Liver (tissue), 9 donors: ENCODE results near the gene WNT3A. TPM values are rescaled to one million over a fixed set of nuclear protein-coding genes. Genes with fewer than 3 reads are reported as not detected.

Experiments used
- DNase-seq: peaks from one replicate; pipeline ENCODE4 v3.0.0-alpha.2; 2017; ENCODE audit warnings: low spot score
- H3K27ac ChIP-seq, 2 donors: one replicate each; pipeline ENCODE4 v1.7.0; 2013; ENCODE audit warnings: inconsistent platforms in 2 of 2, low read length in 2 of 2, control low read depth in 1 of 2, low read depth in 1 of 2, mild to moderate bottlenecking in 1 of 2
- H3K27me3 ChIP-seq, 4 donors: one replicate each; pipeline versions ENCODE4 v1.6.1 to v1.7.0; 2013; ENCODE audit warnings: low read length in 3 of 4, inconsistent platforms in 1 of 4, mild to moderate bottlenecking in 1 of 4, moderate library complexity in 1 of 4; ENCODE audit not compliant: control insufficient read depth in 4 of 4, insufficient read depth in 4 of 4
- H3K36me3 ChIP-seq, 4 donors: one replicate each; pipeline versions ENCODE4 v1.6.1 to v1.7.0; 2013; ENCODE audit warnings: low read length in 3 of 4, mild to moderate bottlenecking in 3 of 4, low read depth in 1 of 4, moderate library complexity in 1 of 4; ENCODE audit not compliant: control insufficient read depth in 4 of 4, insufficient read depth in 3 of 4
- H3K4me1 ChIP-seq, 4 donors: one replicate each; pipeline versions ENCODE4 v1.6.1 to v1.7.0; 2013; ENCODE audit warnings: low read length in 3 of 4, mild to moderate bottlenecking in 3 of 4, moderate library complexity in 1 of 4; ENCODE audit not compliant: control insufficient read depth in 4 of 4, insufficient read depth in 4 of 4
- H3K4me3 ChIP-seq, 3 donors: one replicate each; pipeline versions ENCODE4 v1.6.1 to v1.7.0; 2013; ENCODE audit warnings: low read length in 3 of 3, control low read depth in 1 of 3, low read depth in 1 of 3, mild to moderate bottlenecking in 1 of 3
- H3K9ac ChIP-seq, 2 donors: one replicate each; pipeline ENCODE4 v1.7.0; 2013; ENCODE audit warnings: low read length in 2 of 2, mild to moderate bottlenecking in 2 of 2, moderate library complexity in 2 of 2, control low read depth in 1 of 2, low read depth in 1 of 2
- H3K9me3 ChIP-seq, 4 donors: one replicate each; pipeline versions ENCODE4 v1.6.1 to v1.7.0; 2013; ENCODE audit warnings: low read length in 3 of 4; ENCODE audit not compliant: control insufficient read depth in 4 of 4
- EGR1 ChIP-seq, 2 donors: IDR thresholded peaks; 2 replicates each; pipeline ENCODE4 v1.6.1; 2016 to 2018; ENCODE audit warnings: antibody characterized with exemption in 2 of 2, low read depth in 2 of 2
- FOXA1 ChIP-seq: IDR thresholded peaks from 2 replicates; pipeline ENCODE4 v1.6.1; 2016; ENCODE audit warnings: antibody characterized with exemption
- FOXA2 ChIP-seq: IDR thresholded peaks from 2 replicates; pipeline ENCODE4 v1.6.1; 2016; ENCODE audit warnings: antibody characterized with exemption
- HNF4G ChIP-seq: IDR thresholded peaks from 2 replicates; pipeline ENCODE4 v1.6.1; 2016; ENCODE audit warnings: antibody characterized with exemption
- JUND ChIP-seq, 2 donors: IDR thresholded peaks; 2 replicates each; pipeline ENCODE4 v1.6.1; 2016; ENCODE audit warnings: antibody characterized with exemption in 2 of 2
- NR2F2 ChIP-seq: IDR thresholded peaks from 2 replicates; pipeline ENCODE4 v1.6.1; 2016; ENCODE audit warnings: antibody characterized with exemption
- RXRA ChIP-seq, 2 donors: IDR thresholded peaks; 2 replicates each; pipeline ENCODE4 v1.6.1; 2017 to 2018; ENCODE audit warnings: antibody characterized with exemption in 2 of 2, mild to moderate bottlenecking in 1 of 2
- SP1 ChIP-seq: IDR thresholded peaks from 2 replicates; pipeline ENCODE4 v1.6.1; 2018; ENCODE audit warnings: antibody characterized with exemption, mild to moderate bottlenecking
- YY1 ChIP-seq: IDR thresholded peaks from 2 replicates; pipeline ENCODE4 v1.6.1; 2016; ENCODE audit warnings: antibody characterized with exemption, mild to moderate bottlenecking
- WGBS: extraction: QIAGEN DNeasy Blood & Tissue Kit; methylation state at CpG from one replicate; pipeline ENCODE4 v1.1.7; 2013; 5-methylcytosine and 5-hydroxymethylcytosine counted together
- polyA plus RNA-seq, 2 donors: library from polyadenylated mRNA; stranded (reverse) in 1 of 2; unstranded in 1 of 2; fragments of 200-250 nt in 1 of 2; fragments of >200 nt in 1 of 2; fragmentation: Nextera tagmentation in 1 of 2; extraction: Ambion mirVana in 1 of 2; gene quantifications; one replicate each; pipeline versions ENCODE4 v1.2.1 to v1.2.3, GENCODE V29; 2013 to 2015
- total RNA-seq, 2 donors: library from RNA; depleted of rRNA; stranded (reverse); fragments of >200 nt; gene quantifications; one replicate each; pipeline ENCODE4 v1.2.3, GENCODE V29; 2014
- TF ChIP-seq, protein P1 (sequence below): IDR thresholded peaks from 2 replicates; pipeline ENCODE4 v1.6.1; 2016; ENCODE audit warnings: antibody characterized with exemption, mild to moderate bottlenecking
- TF ChIP-seq, protein P2 (sequence below): IDR thresholded peaks from 2 replicates; pipeline ENCODE4 v1.6.1; 2016; ENCODE audit warnings: antibody characterized with exemption
- TF ChIP-seq, protein P3 (sequence below): fragments of 150-350 bp; IDR thresholded peaks from 2 replicates; pipeline ENCODE4 v1.5.1; 2017; ENCODE audit warnings: improper control_type of control experiment, low read depth, low read length; ENCODE audit not compliant: missing input control
- TF ChIP-seq, protein P4 (sequence below): IDR thresholded peaks from 2 replicates; pipeline ENCODE4 v1.6.1; 2016; ENCODE audit warnings: antibody characterized with exemption
- TF ChIP-seq, protein P5 (sequence below): IDR thresholded peaks from 2 replicates; pipeline ENCODE4 v1.6.1; 2016; ENCODE audit warnings: antibody characterized with exemption
- donor health status: healthy.
- donor health status: healthy.
- donor health status: healthy.
- donor health status: healthy.
- donor health status: healthy.

Gene WNT3A
- total and polyA plus RNA-seq, 4 donors = not detected

DNA sequence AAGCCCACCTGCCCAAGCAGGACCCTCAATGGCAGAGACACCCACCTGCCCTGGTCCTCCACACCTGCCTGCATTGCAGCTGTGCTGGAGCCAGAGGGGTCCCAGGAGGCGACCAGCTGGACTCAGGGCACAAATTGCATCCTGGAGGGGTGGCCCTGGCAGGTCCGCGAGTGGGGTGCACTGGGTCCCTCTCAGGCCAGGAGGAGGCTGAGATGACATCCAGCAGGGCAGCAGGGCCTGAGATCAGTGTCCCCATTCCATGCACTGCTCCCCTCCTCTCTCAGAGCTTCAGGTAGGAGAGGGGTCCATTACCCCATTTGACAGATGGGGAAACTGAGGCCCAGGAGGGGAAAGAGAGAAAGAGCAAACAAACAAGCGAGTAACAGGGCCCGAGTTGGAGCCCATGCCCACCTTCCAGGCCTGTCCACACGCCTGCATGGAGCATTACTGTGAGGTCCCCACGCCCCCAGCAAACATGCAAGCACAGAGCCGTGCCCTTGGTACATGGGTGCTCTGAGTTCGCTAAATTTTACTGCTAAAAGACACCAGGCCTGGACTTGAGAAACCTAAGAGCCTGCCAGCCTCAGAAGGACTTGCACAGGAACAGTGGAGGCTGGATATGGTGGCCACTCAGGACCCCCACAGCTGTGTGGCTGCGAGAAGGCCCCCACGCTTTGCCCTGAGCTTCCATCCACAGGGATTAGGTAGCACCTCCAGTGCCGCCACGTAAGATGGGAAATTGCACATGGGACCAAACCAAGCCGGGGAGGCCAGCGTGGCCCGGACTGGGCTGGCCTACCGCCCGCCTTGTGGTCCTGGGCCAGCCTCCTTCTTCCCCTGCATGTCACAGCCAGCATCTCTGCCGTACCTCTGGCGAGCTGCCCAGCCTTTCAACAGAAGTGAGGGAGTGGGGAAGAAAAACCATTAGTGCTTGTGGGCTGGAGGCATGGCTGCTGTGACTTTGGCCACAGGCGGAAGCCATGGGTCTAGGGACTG, 7.4 kb downstream of the WNT3A start:
- Histone ChIP-seq H3K27ac (no peak overlapping the region), H3K4me3 (no peak overlapping the region), H3K9me3 (no peaks in the 10 kb centered on the region), H3K36me3 (no peaks in the 10 kb centered on the region), H3K27me3 (peaks cover 0 to 8% (median under 1%) of the 10 kb centered on the region in 4 donors), H3K4me1 (no peaks in the 10 kb centered on the region), H3K9ac (no peak overlapping the region)
- DNase-seq = no peak
- TF ChIP-seq FOXA2 (no peak), RXRA (IDR thresholded peaks at IDR 0.05) (no peak), YY1 (no peak), FOXA1 (no peak), NR2F2 (no peak)
- TF ChIP-seq, protein P1, sequence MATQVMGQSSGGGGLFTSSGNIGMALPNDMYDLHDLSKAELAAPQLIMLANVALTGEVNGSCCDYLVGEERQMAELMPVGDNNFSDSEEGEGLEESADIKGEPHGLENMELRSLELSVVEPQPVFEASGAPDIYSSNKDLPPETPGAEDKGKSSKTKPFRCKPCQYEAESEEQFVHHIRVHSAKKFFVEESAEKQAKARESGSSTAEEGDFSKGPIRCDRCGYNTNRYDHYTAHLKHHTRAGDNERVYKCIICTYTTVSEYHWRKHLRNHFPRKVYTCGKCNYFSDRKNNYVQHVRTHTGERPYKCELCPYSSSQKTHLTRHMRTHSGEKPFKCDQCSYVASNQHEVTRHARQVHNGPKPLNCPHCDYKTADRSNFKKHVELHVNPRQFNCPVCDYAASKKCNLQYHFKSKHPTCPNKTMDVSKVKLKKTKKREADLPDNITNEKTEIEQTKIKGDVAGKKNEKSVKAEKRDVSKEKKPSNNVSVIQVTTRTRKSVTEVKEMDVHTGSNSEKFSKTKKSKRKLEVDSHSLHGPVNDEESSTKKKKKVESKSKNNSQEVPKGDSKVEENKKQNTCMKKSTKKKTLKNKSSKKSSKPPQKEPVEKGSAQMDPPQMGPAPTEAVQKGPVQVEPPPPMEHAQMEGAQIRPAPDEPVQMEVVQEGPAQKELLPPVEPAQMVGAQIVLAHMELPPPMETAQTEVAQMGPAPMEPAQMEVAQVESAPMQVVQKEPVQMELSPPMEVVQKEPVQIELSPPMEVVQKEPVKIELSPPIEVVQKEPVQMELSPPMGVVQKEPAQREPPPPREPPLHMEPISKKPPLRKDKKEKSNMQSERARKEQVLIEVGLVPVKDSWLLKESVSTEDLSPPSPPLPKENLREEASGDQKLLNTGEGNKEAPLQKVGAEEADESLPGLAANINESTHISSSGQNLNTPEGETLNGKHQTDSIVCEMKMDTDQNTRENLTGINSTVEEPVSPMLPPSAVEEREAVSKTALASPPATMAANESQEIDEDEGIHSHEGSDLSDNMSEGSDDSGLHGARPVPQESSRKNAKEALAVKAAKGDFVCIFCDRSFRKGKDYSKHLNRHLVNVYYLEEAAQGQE = no peak
- TF ChIP-seq, protein P2, sequence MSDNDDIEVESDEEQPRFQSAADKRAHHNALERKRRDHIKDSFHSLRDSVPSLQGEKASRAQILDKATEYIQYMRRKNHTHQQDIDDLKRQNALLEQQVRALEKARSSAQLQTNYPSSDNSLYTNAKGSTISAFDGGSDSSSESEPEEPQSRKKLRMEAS = no peak
- TF ChIP-seq, protein P3, sequence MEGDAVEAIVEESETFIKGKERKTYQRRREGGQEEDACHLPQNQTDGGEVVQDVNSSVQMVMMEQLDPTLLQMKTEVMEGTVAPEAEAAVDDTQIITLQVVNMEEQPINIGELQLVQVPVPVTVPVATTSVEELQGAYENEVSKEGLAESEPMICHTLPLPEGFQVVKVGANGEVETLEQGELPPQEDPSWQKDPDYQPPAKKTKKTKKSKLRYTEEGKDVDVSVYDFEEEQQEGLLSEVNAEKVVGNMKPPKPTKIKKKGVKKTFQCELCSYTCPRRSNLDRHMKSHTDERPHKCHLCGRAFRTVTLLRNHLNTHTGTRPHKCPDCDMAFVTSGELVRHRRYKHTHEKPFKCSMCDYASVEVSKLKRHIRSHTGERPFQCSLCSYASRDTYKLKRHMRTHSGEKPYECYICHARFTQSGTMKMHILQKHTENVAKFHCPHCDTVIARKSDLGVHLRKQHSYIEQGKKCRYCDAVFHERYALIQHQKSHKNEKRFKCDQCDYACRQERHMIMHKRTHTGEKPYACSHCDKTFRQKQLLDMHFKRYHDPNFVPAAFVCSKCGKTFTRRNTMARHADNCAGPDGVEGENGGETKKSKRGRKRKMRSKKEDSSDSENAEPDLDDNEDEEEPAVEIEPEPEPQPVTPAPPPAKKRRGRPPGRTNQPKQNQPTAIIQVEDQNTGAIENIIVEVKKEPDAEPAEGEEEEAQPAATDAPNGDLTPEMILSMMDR = no peak
- WGBS = 80% methylated on average over 21 of the region's 21 CpGs

DNA sequence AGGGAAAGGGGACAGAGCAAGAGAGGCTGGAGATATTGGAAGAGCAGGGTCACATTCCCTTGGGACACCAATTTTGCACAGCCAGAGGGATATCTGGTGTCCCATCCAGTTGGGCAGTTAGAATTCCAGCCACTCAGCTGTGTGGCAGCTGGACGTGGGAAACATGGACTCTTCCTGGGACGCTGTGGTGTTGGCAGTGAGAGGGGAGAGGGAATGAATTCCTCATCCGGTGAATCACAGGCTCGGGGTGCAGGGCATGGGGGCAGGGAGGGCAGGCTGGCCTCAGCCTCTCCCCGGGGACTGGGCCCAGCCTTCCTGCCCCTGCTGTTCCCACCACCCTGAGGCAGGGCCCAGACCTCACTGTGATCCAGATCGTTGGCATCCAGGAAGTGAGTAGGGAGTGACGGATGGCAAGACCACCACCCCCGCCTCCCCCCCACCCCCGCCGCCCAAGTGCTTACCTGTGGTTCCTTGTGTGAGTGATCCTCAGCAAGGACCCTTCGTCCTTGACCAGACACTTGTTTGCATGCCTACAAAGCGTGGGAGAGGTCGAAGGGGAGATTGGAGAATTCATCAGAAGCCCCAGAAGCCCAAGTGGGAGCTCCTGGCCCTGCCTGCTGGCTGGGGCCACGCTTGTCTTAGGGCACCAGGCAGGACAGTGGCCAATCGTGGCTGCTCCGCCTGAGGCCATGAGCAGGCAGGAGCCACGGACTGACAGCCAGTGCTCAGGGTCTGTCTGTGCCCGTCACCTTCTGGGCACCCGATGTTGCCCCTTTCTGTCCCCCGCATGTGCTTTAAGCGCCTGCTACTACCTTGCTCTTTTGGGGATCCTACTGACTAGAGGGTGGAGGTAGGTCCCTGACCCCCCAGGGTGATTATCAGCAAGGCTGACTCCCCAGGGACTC, 8.7 kb downstream of the WNT3A start:
- Histone ChIP-seq H3K27me3 (peaks cover 0 to 4% (median 0%) of the 10 kb centered on the region in 4 donors), H3K9me3 (no peaks in the 10 kb centered on the region), H3K4me3 (no peak overlapping the region), H3K36me3 (no peaks in the 10 kb centered on the region), H3K4me1 (no peaks in the 10 kb centered on the region), H3K27ac (no peak overlapping the region), H3K9ac (no peak overlapping the region)
- 73% methylated on average over 21 of the region's 21 CpGs for WGBS
- no peak for DNase-seq
- TF ChIP-seq JUND (IDR thresholded peaks at IDR 0.05) (no peak), SP1 (no peak), YY1 (no peak), HNF4G (no peak), RXRA (IDR thresholded peaks at IDR 0.05) (no peak), EGR1 (IDR thresholded peaks at IDR 0.05; ENCODE audit: low read depth in 2 of 2) (no peak)
- TF ChIP-seq, protein P3 = no peak
- TF ChIP-seq, protein P4, sequence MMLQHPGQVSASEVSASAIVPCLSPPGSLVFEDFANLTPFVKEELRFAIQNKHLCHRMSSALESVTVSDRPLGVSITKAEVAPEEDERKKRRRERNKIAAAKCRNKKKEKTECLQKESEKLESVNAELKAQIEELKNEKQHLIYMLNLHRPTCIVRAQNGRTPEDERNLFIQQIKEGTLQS = no peak
- TF ChIP-seq, protein P5, sequence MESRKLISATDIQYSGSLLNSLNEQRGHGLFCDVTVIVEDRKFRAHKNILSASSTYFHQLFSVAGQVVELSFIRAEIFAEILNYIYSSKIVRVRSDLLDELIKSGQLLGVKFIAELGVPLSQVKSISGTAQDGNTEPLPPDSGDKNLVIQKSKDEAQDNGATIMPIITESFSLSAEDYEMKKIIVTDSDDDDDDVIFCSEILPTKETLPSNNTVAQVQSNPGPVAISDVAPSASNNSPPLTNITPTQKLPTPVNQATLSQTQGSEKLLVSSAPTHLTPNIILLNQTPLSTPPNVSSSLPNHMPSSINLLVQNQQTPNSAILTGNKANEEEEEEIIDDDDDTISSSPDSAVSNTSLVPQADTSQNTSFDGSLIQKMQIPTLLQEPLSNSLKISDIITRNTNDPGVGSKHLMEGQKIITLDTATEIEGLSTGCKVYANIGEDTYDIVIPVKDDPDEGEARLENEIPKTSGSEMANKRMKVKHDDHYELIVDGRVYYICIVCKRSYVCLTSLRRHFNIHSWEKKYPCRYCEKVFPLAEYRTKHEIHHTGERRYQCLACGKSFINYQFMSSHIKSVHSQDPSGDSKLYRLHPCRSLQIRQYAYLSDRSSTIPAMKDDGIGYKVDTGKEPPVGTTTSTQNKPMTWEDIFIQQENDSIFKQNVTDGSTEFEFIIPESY = no peak
- TF ChIP-seq, protein P1 = no peak
